ENCODE data around the gene VSIR.

DNA sequence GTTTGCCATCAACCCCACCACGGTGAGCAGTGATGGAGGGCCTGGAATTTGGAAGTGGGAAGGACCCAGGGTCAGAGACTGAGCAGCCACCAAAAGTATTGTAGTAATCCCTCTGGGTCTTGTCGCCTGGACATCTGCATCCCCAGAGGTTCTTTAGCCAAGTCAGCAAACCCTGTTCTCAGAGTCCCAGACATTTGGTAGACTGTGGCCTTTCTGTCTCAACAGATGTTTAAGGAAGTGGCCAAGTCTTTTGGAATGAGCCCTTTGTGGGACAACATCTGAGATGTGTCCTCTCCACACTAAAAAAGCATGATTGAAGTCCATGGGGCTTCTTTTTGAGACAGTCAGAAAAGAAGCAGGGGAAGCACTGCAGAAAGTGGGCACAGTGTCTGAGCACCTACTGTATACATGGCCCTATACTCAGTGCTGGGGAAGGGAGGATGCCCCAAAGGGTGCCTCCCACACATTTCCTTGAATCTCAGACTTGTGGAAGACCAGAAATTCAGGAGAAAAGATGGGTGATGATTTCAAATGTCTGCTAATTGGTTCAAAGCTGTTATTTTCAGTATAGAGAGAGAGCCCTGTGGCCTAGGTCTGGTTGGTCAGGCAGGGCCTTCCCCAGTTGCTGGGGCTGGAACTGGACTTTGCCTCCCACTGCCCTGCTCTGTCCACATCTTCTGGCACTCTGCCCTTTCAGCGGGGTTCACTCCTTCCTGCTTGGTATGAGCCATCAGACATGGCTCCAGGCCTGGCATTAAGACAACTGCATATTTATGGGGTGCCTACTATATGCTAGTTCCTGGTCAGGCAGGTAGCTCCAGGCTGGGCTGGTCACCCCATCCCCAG lies 26.5 kb upstream of the VSIR start:
- no peak for TF ChIP-seq ZNF274 (IDR thresholded peaks at IDR 0.05; ENCODE audit: low read depth, low read length)
- TF ChIP-seq YY1 (IDR thresholded peaks at IDR 0.05; ENCODE audit: insufficient read depth, insufficient read length) = no peak
- no peak for TF ChIP-seq SUZ12 (IDR thresholded peaks at IDR 0.05; ENCODE audit: extremely low read depth, insufficient read depth, insufficient read length)
